Measurements from ENCODE around the gene LAMP1. TPM values are rescaled to one million over a fixed set of nuclear protein-coding genes. Genes with fewer than 3 reads are reported as not detected.

The LAMP1 gene
- total RNA-seq, 2 experiments from 2014 or later = 79.5 to 80.7 TPM

- Mint-ChIP-seq H3K9me3 (no peaks in the 10 kb centered on the region), H3K4me1 (no peaks in the 10 kb centered on the region)
- POLR2A ChIA-PET = no interaction called here
These were observed 26.0 kb downstream of the LAMP1 start for GRCh38 chr13:113322890-113323651.

GRCh38 chr13:113323869-113324268, 26.8 kb downstream of the LAMP1 start:
- peaks cover 30% of the 10 kb centered on the region for H3K36me3 Mint-ChIP-seq (ENCODE audit: low read depth)
- H3K9me3 Mint-ChIP-seq = no peaks in the 10 kb centered on the region
- H3K4me3 Mint-ChIP-seq = no peak overlapping the region
- ChIA-PET CTCF (no interaction called here), POLR2A (no interaction called here)
- H3K27ac Mint-ChIP-seq = no peak overlapping the region
- no peak for DNase-seq
- H3K4me1 Mint-ChIP-seq = no peaks in the 10 kb centered on the region
- H3K27me3 Mint-ChIP-seq = no peaks in the 10 kb centered on the region

More at GRCh38 chr13:113322890-113323651, 26.0 kb downstream of the LAMP1 start:
- no peak overlapping the region for H3K4me3 Mint-ChIP-seq
- no peak for DNase-seq
- no peaks in the 10 kb centered on the region for H3K27me3 Mint-ChIP-seq
- no peak overlapping the region for H3K27ac Mint-ChIP-seq
- H3K36me3 Mint-ChIP-seq (ENCODE audit: low read depth) = peaks cover 31% of the 10 kb centered on the region
- CTCF ChIA-PET = no interaction called here

GRCh38 chr13:113324398-113324797, 27.4 kb downstream of the LAMP1 start:
- Mint-ChIP-seq H3K27ac (no peak overlapping the region), H3K27me3 (no peaks in the 10 kb centered on the region), H3K4me3 (no peak overlapping the region), H3K9me3 (no peaks in the 10 kb centered on the region), H3K4me1 (no peaks in the 10 kb centered on the region), H3K36me3 (ENCODE audit: low read depth) (peaks cover 30% of the 10 kb centered on the region)
- ChIA-PET CTCF (no interaction called here), POLR2A (no interaction called here)
- DNase-seq = no peak

- no peak for DNase-seq
- no peaks in the 10 kb centered on the region for H3K4me1 Mint-ChIP-seq
- H3K27ac Mint-ChIP-seq = no peak overlapping the region
- POLR2A ChIA-PET = no interaction called here
- H3K4me3 Mint-ChIP-seq = no peak overlapping the region
- peaks cover 20% of the 10 kb centered on the region for H3K36me3 Mint-ChIP-seq (ENCODE audit: low read depth)
- no peaks in the 10 kb centered on the region for H3K9me3 Mint-ChIP-seq
- no peaks in the 10 kb centered on the region for H3K27me3 Mint-ChIP-seq
- CTCF ChIA-PET = no interaction called here
These were observed 28.7 kb downstream of the LAMP1 start for GRCh38 chr13:113325779-113326178.

GRCh38 chr13:113327391-113327765, 30.3 kb downstream of the LAMP1 start:
- ChIA-PET POLR2A (no interaction called here), CTCF (no interaction called here)
- Mint-ChIP-seq H3K4me1 (no peaks in the 10 kb centered on the region), H3K36me3 (ENCODE audit: low read depth) (peaks cover 4% of the 10 kb centered on the region), H3K4me3 (no peak overlapping the region), H3K27ac (no peak overlapping the region), H3K27me3 (no peaks in the 10 kb centered on the region), H3K9me3 (no peaks in the 10 kb centered on the region)
- no peak for DNase-seq

GRCh38 chr13:113327766-113328471, 30.9 kb downstream of the LAMP1 start:
- Mint-ChIP-seq H3K9me3 (no peaks in the 10 kb centered on the region), H3K27ac (no peak overlapping the region), H3K36me3 (ENCODE audit: low read depth) (peaks cover 4% of the 10 kb centered on the region), H3K4me1 (no peaks in the 10 kb centered on the region), H3K27me3 (no peaks in the 10 kb centered on the region), H3K4me3 (no peak overlapping the region)
- no peak for DNase-seq
- ChIA-PET POLR2A (no interaction called here), CTCF (no interaction called here)

GRCh38 chr13:113328851-113329250, 31.8 kb downstream of the LAMP1 start:
- Mint-ChIP-seq H3K27me3 (no peaks in the 10 kb centered on the region), H3K36me3 (ENCODE audit: low read depth) (no peaks in the 10 kb centered on the region), H3K4me1 (no peaks in the 10 kb centered on the region), H3K27ac (no peak overlapping the region), H3K4me3 (no peak overlapping the region), H3K9me3 (no peaks in the 10 kb centered on the region)
- POLR2A ChIA-PET = no interaction called here
- no peak for DNase-seq
- CTCF ChIA-PET = no interaction called here

- DNase-seq = no peak
- Mint-ChIP-seq H3K9me3 (no peaks in the 10 kb centered on the region), H3K27ac (no peak overlapping the region), H3K4me1 (no peaks in the 10 kb centered on the region), H3K4me3 (no peak overlapping the region), H3K27me3 (no peaks in the 10 kb centered on the region), H3K36me3 (ENCODE audit: low read depth) (no peaks in the 10 kb centered on the region)
- CTCF ChIA-PET = no interaction called here
- POLR2A ChIA-PET = no interaction called here
These were observed 32.7 kb downstream of the LAMP1 start for GRCh38 chr13:113329656-113330312.

- Mint-ChIP-seq H3K36me3 (ENCODE audit: low read depth) (no peaks in the 10 kb centered on the region), H3K4me1 (no peaks in the 10 kb centered on the region), H3K27me3 (no peaks in the 10 kb centered on the region), H3K27ac (no peak overlapping the region), H3K4me3 (no peak overlapping the region), H3K9me3 (no peaks in the 10 kb centered on the region)
- POLR2A ChIA-PET = no interaction called here
- CTCF ChIA-PET = no interaction called here
- no peak for DNase-seq
These were observed 35.6 kb downstream of the LAMP1 start for GRCh38 chr13:113332615-113333014.

- no peak overlapping the region for H3K27ac Mint-ChIP-seq
- POLR2A ChIA-PET = no interaction called here
- H3K27me3 Mint-ChIP-seq = no peaks in the 10 kb centered on the region
These were observed 36.0 kb downstream of the LAMP1 start for GRCh38 chr13:113333076-113333475.

GRCh38 chr13:113337556-113337955, 40.5 kb downstream of the LAMP1 start:
- Mint-ChIP-seq H3K27ac (no peak overlapping the region), H3K36me3 (ENCODE audit: low read depth) (no peaks in the 10 kb centered on the region), H3K9me3 (no peaks in the 10 kb centered on the region), H3K27me3 (peaks cover under 1% of the 10 kb centered on the region), H3K4me1 (no peaks in the 10 kb centered on the region), H3K4me3 (no peak overlapping the region)
- DNase-seq = no peak
- ChIA-PET CTCF (no interaction called here), POLR2A (no interaction called here)

More at GRCh38 chr13:113333076-113333475, 36.0 kb downstream of the LAMP1 start:
- no peaks in the 10 kb centered on the region for H3K4me1 Mint-ChIP-seq
- no peak overlapping the region for H3K4me3 Mint-ChIP-seq
- H3K36me3 Mint-ChIP-seq (ENCODE audit: low read depth) = no peaks in the 10 kb centered on the region
- CTCF ChIA-PET = no interaction called here
- H3K9me3 Mint-ChIP-seq = no peaks in the 10 kb centered on the region
- DNase-seq = no peak

- Mint-ChIP-seq H3K4me3 (no peak overlapping the region), H3K36me3 (ENCODE audit: low read depth) (no peaks in the 10 kb centered on the region), H3K4me1 (no peaks in the 10 kb centered on the region), H3K9me3 (no peaks in the 10 kb centered on the region), H3K27me3 (peaks cover 2% of the 10 kb centered on the region), H3K27ac (no peak overlapping the region)
- POLR2A ChIA-PET = no interaction called here
- DNase-seq = no peak
- CTCF ChIA-PET = no interaction called here
These were observed 40.9 kb downstream of the LAMP1 start for GRCh38 chr13:113337976-113338375.

- DNase-seq = no peak
- Mint-ChIP-seq H3K4me3 (no peak overlapping the region), H3K4me1 (no peaks in the 10 kb centered on the region), H3K27me3 (peaks cover 2% of the 10 kb centered on the region), H3K27ac (no peak overlapping the region), H3K36me3 (ENCODE audit: low read depth) (no peaks in the 10 kb centered on the region), H3K9me3 (no peaks in the 10 kb centered on the region)
- CTCF ChIA-PET = no interaction called here
- POLR2A ChIA-PET = no interaction called here
These were observed 41.4 kb downstream of the LAMP1 start for GRCh38 chr13:113338451-113338850.

Data from activated CD4-positive, alpha-beta memory T cell treated with anti-CD3 and anti-CD28 coated beads, Interleukin-2, amount 10 ng/mL, durations not matched to agents 7 days and 5 days (primary cell).